ENCODE data around the gene ZNF695. TPM values are rescaled to one million over a fixed set of nuclear protein-coding genes. Genes with fewer than 3 reads are reported as not detected.
A peak's percentile ranks its signal among the peaks of the same experiment; 100 is the strongest.

ZNF695 gene
- total and polyA plus RNA-seq, 9 of the 15 experiments (the other 6 are each of a cell fraction or from before 2014, with no cell fraction given), result 8.7 to 15.2 (median 10.9) TPM

GRCh38 chr1:246959944-246960693, 47.7 kb downstream of the ZNF695 start (continued):
- TF ChIP-seq SREBF1 (IDR thresholded peaks at IDR 0.05; ENCODE audit: borderline replicate concordance, low read depth, low read length), result no peak
- TF ChIP-seq HMBOX1 (IDR thresholded peaks at IDR 0.05), result no peak
- TF ChIP-seq NEUROD1 (IDR thresholded peaks at IDR 0.05; ENCODE audit: borderline replicate concordance, low read depth, low read length, partially characterized antibody), result no peak
- no peak for TF ChIP-seq KLF1 (tag; IDR thresholded peaks at IDR 0.05)
- no peak for TF ChIP-seq ETV5 (CRISPR knock-in tag; IDR thresholded peaks at IDR 0.05; ENCODE audit: low read depth)
- TF ChIP-seq STAT6 (CRISPR knock-in tag; IDR thresholded peaks at IDR 0.05), result no peak
- no peak for TF ChIP-seq NR2F6 (CRISPR knock-in tag; IDR thresholded peaks at IDR 0.05)
- TF ChIP-seq SMARCA4 (IDR thresholded peaks at IDR 0.05), result peak; percentile 69
- no peak for TF ChIP-seq HNRNPL (IDR thresholded peaks at IDR 0.05; ENCODE audit: low read depth, low read length)
- no peak for TF ChIP-seq TCF7L2 (IDR thresholded peaks at IDR 0.05; ENCODE audit: low read depth, low read length)
- TF ChIP-seq, protein P1, sequence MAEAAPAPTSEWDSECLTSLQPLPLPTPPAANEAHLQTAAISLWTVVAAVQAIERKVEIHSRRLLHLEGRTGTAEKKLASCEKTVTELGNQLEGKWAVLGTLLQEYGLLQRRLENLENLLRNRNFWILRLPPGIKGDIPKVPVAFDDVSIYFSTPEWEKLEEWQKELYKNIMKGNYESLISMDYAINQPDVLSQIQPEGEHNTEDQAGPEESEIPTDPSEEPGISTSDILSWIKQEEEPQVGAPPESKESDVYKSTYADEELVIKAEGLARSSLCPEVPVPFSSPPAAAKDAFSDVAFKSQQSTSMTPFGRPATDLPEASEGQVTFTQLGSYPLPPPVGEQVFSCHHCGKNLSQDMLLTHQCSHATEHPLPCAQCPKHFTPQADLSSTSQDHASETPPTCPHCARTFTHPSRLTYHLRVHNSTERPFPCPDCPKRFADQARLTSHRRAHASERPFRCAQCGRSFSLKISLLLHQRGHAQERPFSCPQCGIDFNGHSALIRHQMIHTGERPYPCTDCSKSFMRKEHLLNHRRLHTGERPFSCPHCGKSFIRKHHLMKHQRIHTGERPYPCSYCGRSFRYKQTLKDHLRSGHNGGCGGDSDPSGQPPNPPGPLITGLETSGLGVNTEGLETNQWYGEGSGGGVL (CRISPR knock-in tag; IDR thresholded peaks at IDR 0.05), result no peak
- TF ChIP-seq POLR2B (IDR thresholded peaks at IDR 0.05; ENCODE audit: low read depth, partially characterized antibody), result no peak
- TF ChIP-seq ZNF140 (CRISPR knock-in tag; IDR thresholded peaks at IDR 0.05), result no peak
- TF ChIP-seq NFYB (IDR thresholded peaks at IDR 0.05; ENCODE audit: extremely low read depth, insufficient read length), result no peak
- TF ChIP-seq ZNF586 (CRISPR knock-in tag; conservative IDR thresholded peaks at IDR 0.05), result no peak
- TF ChIP-seq SOX6 (IDR thresholded peaks at IDR 0.05), result peak; percentile 42; the same call in 1 of the 2 replicates
- TF ChIP-seq CEBPG (CRISPR knock-in tag; IDR thresholded peaks at IDR 0.05), result no peak
- peak; percentile 58 to 64; a peak in 3 of 4 replicates for TF ChIP-seq CEBPG (tag; conservative IDR thresholded peaks at IDR 0.05 in 1 of 2, IDR thresholded peaks at IDR 0.05 in 1 of 2)
- no peak for TF ChIP-seq ZNF668 (CRISPR knock-in tag; IDR thresholded peaks at IDR 0.05)
- TF ChIP-seq MXI1 (IDR thresholded peaks at IDR 0.05; ENCODE audit: low read depth, low read length), result no peak
- TF ChIP-seq CLOCK (CRISPR knock-in tag; IDR thresholded peaks at IDR 0.05; ENCODE audit: borderline replicate concordance), result no peak

All from K562 (cell line).